Activated naive CD8-positive, alpha-beta T cell treated with anti-CD3 and anti-CD28 coated beads for 36 hours (primary cell): ENCODE results near the gene RHNO1. TPM values are rescaled to one million over a fixed set of nuclear protein-coding genes. Genes with fewer than 3 reads are reported as not detected.
A peak's percentile ranks its signal among the peaks of the same experiment; 100 is the strongest.

ENCODE experiments used
- DNase-seq: peaks from one replicate; pipeline ENCODE4 v3.0.0; 2021
- H3K27ac Mint-ChIP-seq: one replicate; pipeline ENCODE4 v1.8.0; 2022; ENCODE audit warnings: mild to moderate bottlenecking, moderate library complexity, mixed read lengths
- H3K27me3 Mint-ChIP-seq: one replicate; pipeline ENCODE4 v1.8.0; 2022; ENCODE audit warnings: mild to moderate bottlenecking, mixed read lengths
- H3K36me3 Mint-ChIP-seq: one replicate; pipeline ENCODE4 v1.8.0; 2021; ENCODE audit warnings: mild to moderate bottlenecking, mixed read lengths
- H3K4me1 Mint-ChIP-seq: one replicate; pipeline ENCODE4 v1.8.0; 2021; ENCODE audit warnings: mixed read lengths
- H3K4me3 Mint-ChIP-seq: one replicate; pipeline ENCODE4 v1.8.0; 2022; ENCODE audit warnings: mild to moderate bottlenecking, moderate library complexity, mixed read lengths
- H3K9me3 Mint-ChIP-seq: one replicate; pipeline ENCODE4 v1.8.0; 2022; ENCODE audit warnings: mixed read lengths
- total RNA-seq, 2 experiments: library from RNA; stranded (reverse); gene quantifications; one replicate each; pipeline ENCODE4 v1.2.3, GENCODE V29; 2021

The RHNO1 gene
- total RNA-seq = 10 to 100 TPM; 51.4 to 65.7 TPM

GRCh38 chr12:2877047-2877952 lies at the start of gene RHNO1, which contains the start of gene FOXM1:
Gene RHNO1 (plus strand): TSS chr12:2877223. CDS start chr12:2885367, 8,144 bp downstream.
Gene FOXM1 (minus strand): TSS chr12:2877174. CDS start chr12:2874478, 2,696 bp downstream.
- H3K4me1 Mint-ChIP-seq = peaks cover 27% of the 10 kb centered on the region
- peak within 1 kb of the TSS; percentile 97 for H3K27ac Mint-ChIP-seq
- H3K36me3 Mint-ChIP-seq = peaks cover 33% of the 10 kb centered on the region
- peak within 1 kb of the TSS; percentile 97 for H3K4me3 Mint-ChIP-seq
- no peaks in the 10 kb centered on the region for H3K27me3 Mint-ChIP-seq
- no peaks in the 10 kb centered on the region for H3K9me3 Mint-ChIP-seq
- DNase-seq = peak; percentile 86

GRCh38 chr12:2829275-2829674 lies 47.7 kb upstream of the RHNO1 start:
- H3K9me3 Mint-ChIP-seq = no peaks in the 10 kb centered on the region
- peaks cover 8% of the 10 kb centered on the region for H3K4me1 Mint-ChIP-seq
- H3K4me3 Mint-ChIP-seq = no peak overlapping the region
- H3K36me3 Mint-ChIP-seq = peaks cover 8% of the 10 kb centered on the region
- no peak overlapping the region for H3K27ac Mint-ChIP-seq
- no peaks in the 10 kb centered on the region for H3K27me3 Mint-ChIP-seq
- DNase-seq = no peak

GRCh38 chr12:2832550-2833127 lies 44.4 kb upstream of the RHNO1 start:
- Mint-ChIP-seq H3K9me3 (no peaks in the 10 kb centered on the region), H3K36me3 (peaks cover 11% of the 10 kb centered on the region), H3K27me3 (no peaks in the 10 kb centered on the region), H3K4me3 (no peak overlapping the region), H3K4me1 (peaks cover 19% of the 10 kb centered on the region), H3K27ac (no peak overlapping the region)
- DNase-seq = no peak

GRCh38 chr12:2833327-2833726 lies 43.7 kb upstream of the RHNO1 start:
- H3K9me3 Mint-ChIP-seq = no peaks in the 10 kb centered on the region
- H3K4me3 Mint-ChIP-seq = no peak overlapping the region
- H3K4me1 Mint-ChIP-seq = peaks cover 19% of the 10 kb centered on the region
- H3K36me3 Mint-ChIP-seq = peaks cover 7% of the 10 kb centered on the region
- DNase-seq = no peak
- H3K27ac Mint-ChIP-seq = no peak overlapping the region
- H3K27me3 Mint-ChIP-seq = no peaks in the 10 kb centered on the region

GRCh38 chr12:2833810-2834209 lies 43.2 kb upstream of the RHNO1 start:
- no peaks in the 10 kb centered on the region for H3K9me3 Mint-ChIP-seq
- no peak overlapping the region for H3K4me3 Mint-ChIP-seq
- H3K27me3 Mint-ChIP-seq = no peaks in the 10 kb centered on the region
- DNase-seq = no peak
- peaks cover 19% of the 10 kb centered on the region for H3K4me1 Mint-ChIP-seq
- H3K36me3 Mint-ChIP-seq = peaks cover 6% of the 10 kb centered on the region
- no peak overlapping the region for H3K27ac Mint-ChIP-seq

- H3K4me3 Mint-ChIP-seq = no peak within 1 kb of the TSS
- no peaks in the 10 kb centered on the region for H3K9me3 Mint-ChIP-seq
- H3K4me1 Mint-ChIP-seq = peaks cover 19% of the 10 kb centered on the region
- H3K27me3 Mint-ChIP-seq = no peaks in the 10 kb centered on the region
- H3K36me3 Mint-ChIP-seq = peaks cover 9% of the 10 kb centered on the region
- DNase-seq = no peak
- peak within 1 kb of the TSS; percentile 14 for H3K27ac Mint-ChIP-seq
Measured at GRCh38 chr12:2834581-2835491, 42.2 kb upstream of the RHNO1 start, which contains the start of gene NRIP2. Gene NRIP2 (minus strand): TSS chr12:2835035. CDS start chr12:2834983, 52 bp downstream.

- DNase-seq = no peak
- Mint-ChIP-seq H3K4me1 (peaks cover 19% of the 10 kb centered on the region), H3K9me3 (no peaks in the 10 kb centered on the region), H3K27ac (no peak overlapping the region), H3K4me3 (no peak overlapping the region), H3K36me3 (peaks cover 9% of the 10 kb centered on the region), H3K27me3 (no peaks in the 10 kb centered on the region)
Measured at GRCh38 chr12:2835691-2836403, 41.2 kb upstream of the RHNO1 start.

- H3K27ac Mint-ChIP-seq = no peak overlapping the region
- peaks cover 8% of the 10 kb centered on the region for H3K36me3 Mint-ChIP-seq
- H3K27me3 Mint-ChIP-seq = no peaks in the 10 kb centered on the region
- H3K9me3 Mint-ChIP-seq = no peaks in the 10 kb centered on the region
- DNase-seq = no peak
- peaks cover 19% of the 10 kb centered on the region for H3K4me1 Mint-ChIP-seq
- H3K4me3 Mint-ChIP-seq = no peak overlapping the region
Measured at GRCh38 chr12:2836574-2836973, 40.4 kb upstream of the RHNO1 start.

GRCh38 chr12:2841056-2841650 lies 35.9 kb upstream of the RHNO1 start:
- Mint-ChIP-seq H3K4me1 (no peaks in the 10 kb centered on the region), H3K36me3 (peaks cover 17% of the 10 kb centered on the region)

GRCh38 chr12:2842948-2843347 lies 34.1 kb upstream of the RHNO1 start:
- Mint-ChIP-seq H3K4me1 (no peaks in the 10 kb centered on the region), H3K27ac (no peak overlapping the region), H3K36me3 (peaks cover 16% of the 10 kb centered on the region), H3K4me3 (no peak overlapping the region), H3K27me3 (no peaks in the 10 kb centered on the region), H3K9me3 (no peaks in the 10 kb centered on the region)
- no peak for DNase-seq

More at GRCh38 chr12:2841056-2841650, 35.9 kb upstream of the RHNO1 start:
- no peaks in the 10 kb centered on the region for H3K9me3 Mint-ChIP-seq
- H3K27me3 Mint-ChIP-seq = no peaks in the 10 kb centered on the region
- H3K27ac Mint-ChIP-seq = no peak overlapping the region
- no peak for DNase-seq
- H3K4me3 Mint-ChIP-seq = no peak overlapping the region

GRCh38 chr12:2844786-2845185 lies 32.2 kb upstream of the RHNO1 start:
- Mint-ChIP-seq H3K36me3 (peaks cover 12% of the 10 kb centered on the region), H3K4me3 (no peak overlapping the region), H3K27ac (no peak overlapping the region), H3K27me3 (no peaks in the 10 kb centered on the region), H3K9me3 (no peaks in the 10 kb centered on the region), H3K4me1 (no peaks in the 10 kb centered on the region)
- no peak for DNase-seq

- Mint-ChIP-seq H3K36me3 (peaks cover 12% of the 10 kb centered on the region), H3K27ac (no peak overlapping the region), H3K4me1 (no peaks in the 10 kb centered on the region), H3K9me3 (no peaks in the 10 kb centered on the region), H3K27me3 (no peaks in the 10 kb centered on the region), H3K4me3 (no peak overlapping the region)
- no peak for DNase-seq
Measured at GRCh38 chr12:2845280-2845679, 31.7 kb upstream of the RHNO1 start.

GRCh38 chr12:2851931-2852330 lies 25.1 kb upstream of the RHNO1 start:
- no peaks in the 10 kb centered on the region for H3K27me3 Mint-ChIP-seq
- no peak overlapping the region for H3K27ac Mint-ChIP-seq
- no peaks in the 10 kb centered on the region for H3K9me3 Mint-ChIP-seq
- H3K36me3 Mint-ChIP-seq = peaks cover 2% of the 10 kb centered on the region
- H3K4me3 Mint-ChIP-seq = no peak overlapping the region
- no peak for DNase-seq
- H3K4me1 Mint-ChIP-seq = no peaks in the 10 kb centered on the region

- peak; percentile 49 for DNase-seq
- no peaks in the 10 kb centered on the region for H3K9me3 Mint-ChIP-seq
- no peaks in the 10 kb centered on the region for H3K27me3 Mint-ChIP-seq
- H3K4me3 Mint-ChIP-seq = no peak overlapping the region
- no peaks in the 10 kb centered on the region for H3K4me1 Mint-ChIP-seq
- H3K36me3 Mint-ChIP-seq = peaks cover 2% of the 10 kb centered on the region
- H3K27ac Mint-ChIP-seq = no peak overlapping the region
Measured at GRCh38 chr12:2853626-2854025, 23.4 kb upstream of the RHNO1 start.
